IMR-90 (cell line): ENCODE data around the gene MCF2L2. TPM values are rescaled to one million over a fixed set of nuclear protein-coding genes. Genes with fewer than 3 reads are reported as not detected.
A peak's percentile ranks its signal among the peaks of the same experiment; 100 is the strongest.

Source experiments
- ATAC-seq: fragments of 200-7000 bp; cut with Tn5 transposase; 2 replicates; pipeline ENCODE4 v1.9.1; 2020; ENCODE audit warnings: low read depth, mild to moderate bottlenecking, moderate library complexity
- BruUV-seq: library from RNA; stranded (reverse); fragments of 400-500 nt; replicated peaks from 2 replicates; lab custom pipeline; 2021; lab: Mats Ljungman, UMichigan
- CTCF ChIA-PET: fragments of 300-600 bp; formaldehyde crosslinking; extraction: SDS; loops from one replicate; lab custom pipeline; 2021; ENCODE audit warnings: antibody characterized with exemption; lab: Yijun Ruan, JAX
- POLR2A ChIA-PET: fragments of 300-600 bp; sonication (Branson Sonifier 250); formaldehyde crosslinking; loops from one replicate; lab custom pipeline; 2022; ENCODE audit warnings: antibody characterized with exemption; ENCODE audit not compliant: unreplicated experiment; lab: Charles Lee
- DNase-seq: peaks from one replicate; pipeline ENCODE4 v3.0.0; 2013
- H2AFZ ChIP-seq: replicated peaks from 2 replicates; pipeline ENCODE3; 2013; ENCODE audit warnings: low read length, mild to moderate bottlenecking; ENCODE audit not compliant: poor library complexity
- H2AK5ac ChIP-seq: 2 replicates; pipeline ENCODE4 v1.6.1; 2013; ENCODE audit warnings: low read depth, low read length, inconsistent platforms
- H2AK9ac ChIP-seq: replicated peaks from 2 replicates; pipeline ENCODE3; 2013; ENCODE audit warnings: mild to moderate bottlenecking, low read depth, low read length, moderate library complexity; ENCODE audit not compliant: poor library complexity
- H2BK120ac ChIP-seq: 2 replicates; pipeline ENCODE4 v1.6.1; 2013; ENCODE audit warnings: low read depth, low read length, inconsistent platforms
- H2BK15ac ChIP-seq: 3 replicates; pipeline ENCODE4 v1.6.1; 2013; ENCODE audit warnings: low read depth, low read length, inconsistent platforms
- H2BK20ac ChIP-seq: 2 replicates; pipeline ENCODE4 v1.6.1; 2013; ENCODE audit warnings: low read depth, mild to moderate bottlenecking, inconsistent platforms, low read length, moderate library complexity
- H2BK5ac ChIP-seq: 2 replicates; pipeline ENCODE4 v1.6.1; 2013; ENCODE audit warnings: mild to moderate bottlenecking, low read depth, low read length, inconsistent platforms; ENCODE audit not compliant: poor library complexity, severe bottlenecking
- H3K14ac ChIP-seq: replicated peaks from 2 replicates; pipeline ENCODE4 v1.6.1; 2013; ENCODE audit warnings: low read depth, low read length, inconsistent platforms
- H3K18ac ChIP-seq: 2 replicates; pipeline ENCODE4 v1.6.1; 2013; ENCODE audit warnings: low read depth, low read length, control low read depth
- H3K23ac ChIP-seq: 2 replicates; pipeline ENCODE4 v1.6.1; 2013; ENCODE audit warnings: low read depth, low read length, inconsistent platforms
- H3K27ac ChIP-seq: 2 replicates; pipeline ENCODE4 v1.5.1; 2013; ENCODE audit warnings: mild to moderate bottlenecking, control low read depth, low read length; ENCODE audit not compliant: insufficient read depth
- H3K27me3 ChIP-seq: 2 replicates; pipeline ENCODE4 v1.6.1; 2013; ENCODE audit warnings: low read length; ENCODE audit not compliant: control insufficient read depth, insufficient read depth
- H3K36me3 ChIP-seq: 2 replicates; pipeline ENCODE4 v1.6.1; 2013; ENCODE audit warnings: low read length, mixed read lengths; ENCODE audit not compliant: control insufficient read depth, insufficient read depth
- H3K4ac ChIP-seq: 2 replicates; pipeline ENCODE4 v1.6.1; 2013; ENCODE audit warnings: low read depth, low read length, inconsistent platforms
- H3K4me1 ChIP-seq: 2 replicates; pipeline ENCODE4 v1.6.1; 2013; ENCODE audit warnings: low read length, mixed read lengths; ENCODE audit not compliant: control insufficient read depth, insufficient read depth
- H3K4me2 ChIP-seq: 2 replicates; pipeline ENCODE4 v1.6.1; 2013; ENCODE audit warnings: low read depth, mild to moderate bottlenecking, control low read depth, low read length, moderate library complexity
- H3K4me3 ChIP-seq: 2 replicates; pipeline ENCODE4 v1.5.1; 2013; ENCODE audit warnings: low read depth, mild to moderate bottlenecking, control low read depth, low read length, moderate library complexity; ENCODE audit not compliant: insufficient read depth
- H3K56ac ChIP-seq: 2 replicates; pipeline ENCODE4 v1.6.1; 2013; ENCODE audit warnings: low read length, inconsistent platforms; ENCODE audit not compliant: insufficient read depth; ENCODE audit errors: extremely low read depth
- H3K79me1 ChIP-seq, 2 experiments: 2 replicates each; pipeline ENCODE4 v1.6.1; 2013; ENCODE audit warnings: low read length in 2 of 2, inconsistent platforms in 1 of 2, low read depth in 1 of 2
- H3K9ac ChIP-seq: 2 replicates; pipeline ENCODE4 v1.6.1; 2013; ENCODE audit warnings: low read depth, low read length, control low read depth
- H3K9me1 ChIP-seq: 2 replicates; pipeline ENCODE4 v1.6.1; 2013; ENCODE audit warnings: low read length, inconsistent platforms; ENCODE audit not compliant: insufficient read depth
- H3K9me3 ChIP-seq: 2 replicates; pipeline ENCODE4 v1.6.1; 2013; ENCODE audit warnings: low read length; ENCODE audit not compliant: control insufficient read depth, insufficient read depth
- H4K20me1 ChIP-seq: 2 replicates; pipeline ENCODE4 v1.6.1; 2013; ENCODE audit warnings: low read length, inconsistent platforms; ENCODE audit not compliant: insufficient read depth
- H4K5ac ChIP-seq: 2 replicates; pipeline ENCODE4 v1.6.1; 2013; ENCODE audit warnings: mild to moderate bottlenecking, low read depth, low read length, control low read depth
- H4K8ac ChIP-seq, 2 experiments: 2 replicates each; pipeline ENCODE4 v1.6.1; 2013; ENCODE audit warnings: low read depth in 2 of 2, low read length in 2 of 2, control low read depth in 1 of 2, inconsistent platforms in 1 of 2
- H4K91ac ChIP-seq: 2 replicates; pipeline ENCODE4 v1.6.1; 2013; ENCODE audit warnings: low read depth, low read length, inconsistent platforms; ENCODE audit not compliant: insufficient read depth
- BHLHE40 ChIP-seq: fragments of 150-350 bp; IDR thresholded peaks from 2 replicates; pipeline ENCODE4 v1.6.1; 2016; ENCODE audit warnings: mild to moderate bottlenecking, low read depth, low read length
- CEBPB ChIP-seq: IDR thresholded peaks from 2 replicates; pipeline ENCODE4 v1.6.1; 2012; ENCODE audit warnings: low read depth, low read length, improper control_type of control experiment
- CHD1 ChIP-seq: IDR thresholded peaks from 2 replicates; pipeline ENCODE4 v1.6.1; 2012; ENCODE audit warnings: low read depth, low read length, improper control_type of control experiment
- FOS ChIP-seq: fragments of 150-350 bp; IDR thresholded peaks from 2 replicates; pipeline ENCODE4 v1.6.1; 2016; ENCODE audit warnings: low read depth, low read length
- MAFK ChIP-seq: IDR thresholded peaks from 2 replicates; pipeline ENCODE4 v1.6.1; 2012; ENCODE audit warnings: low read depth, low read length, improper control_type of control experiment
- MAZ ChIP-seq: IDR thresholded peaks from 2 replicates; pipeline ENCODE4 v1.6.1; 2012; ENCODE audit warnings: low read depth, mild to moderate bottlenecking, low read length, improper control_type of control experiment, moderate library complexity, borderline replicate concordance
- MXI1 ChIP-seq: IDR thresholded peaks from 2 replicates; pipeline ENCODE4 v1.6.1; 2012; ENCODE audit warnings: low read depth, mild to moderate bottlenecking, low read length, moderate library complexity, borderline replicate concordance
- NFE2L2 ChIP-seq: fragments of 150-350 bp; IDR thresholded peaks from 2 replicates; pipeline ENCODE4 v1.6.1; 2016; ENCODE audit warnings: low read depth, mild to moderate bottlenecking, low read length
- POLR2A ChIP-seq: IDR thresholded peaks from 2 replicates; pipeline ENCODE4 v1.6.1; 2012; ENCODE audit warnings: mild to moderate bottlenecking, low read depth, low read length
- RAD21 ChIP-seq: IDR thresholded peaks from 2 replicates; pipeline ENCODE4 v1.6.1; 2012; ENCODE audit warnings: low read length, improper control_type of control experiment
- RCOR1 ChIP-seq: IDR thresholded peaks from 2 replicates; pipeline ENCODE4 v1.6.1; 2012; ENCODE audit warnings: mild to moderate bottlenecking, low read length, improper control_type of control experiment; ENCODE audit not compliant: insufficient replicate concordance
- RFX5 ChIP-seq: IDR thresholded peaks from 2 replicates; pipeline ENCODE4 v1.8.0; 2012; ENCODE audit warnings: low read depth, mild to moderate bottlenecking, low read length, moderate library complexity
- SMC3 ChIP-seq: fragments of 150-350 bp; IDR thresholded peaks from 2 replicates; pipeline ENCODE4 v1.6.1; 2016; ENCODE audit warnings: low read depth, mild to moderate bottlenecking, antibody characterized with exemption, low read length, moderate library complexity
- dilution Hi-C: fragments of 300-500 bp; cut with HindIII; formaldehyde crosslinking; loops from one replicate; pipeline ENCODE4 v1.14.3; 2018; ENCODE audit warnings: low sequenced_read_pairs; ENCODE audit not compliant: unreplicated experiment
- in situ Hi-C: fragments of 300-500 bp; cut with MboI; formaldehyde crosslinking; loops from 3 replicates; pipeline ENCODE4 v1.14.3; 2019; ENCODE audit warnings: low sequenced_read_pairs, inconsistent platforms, mixed read lengths
- intact Hi-C: fragments of 100-400 bp; cut with micrococcal nuclease; formaldehyde crosslinking; loops from 2 replicates; pipeline ENCODE4 v1.10.0; 2022
- polyA plus RNA-seq, 3 experiments: library from polyadenylated mRNA; depleted of rRNA; stranded (reverse); fragments of >200 nt; gene quantifications; 2 replicates each; pipeline ENCODE4 v1.2.3, GENCODE V29; 2012; ENCODE audit warnings: low replicate concordance in 1 of 3
- total RNA-seq: library from RNA; depleted of rRNA; stranded (reverse); fragments of >200 nt; gene quantifications from 2 replicates; pipeline ENCODE4 v1.2.3, GENCODE V29; 2012
- TF ChIP-seq, protein P1 (sequence below): fragments of 150-350 bp; IDR thresholded peaks from 2 replicates; pipeline ENCODE4 v1.6.1; 2016; ENCODE audit warnings: low read depth, mild to moderate bottlenecking, low read length, moderate library complexity, borderline replicate concordance
- TF ChIP-seq, protein P2 (sequence below): fragments of 150-350 bp; IDR thresholded peaks from 2 replicates; pipeline ENCODE4 v1.6.1; 2017; ENCODE audit warnings: mild to moderate bottlenecking, antibody characterized with exemption, low read length, low read depth
- TF ChIP-seq, protein P3 (sequence below): conservative IDR thresholded peaks from 2 replicates; pipeline ENCODE4 v1.5.1; 2012; ENCODE audit warnings: mild to moderate bottlenecking, low read depth, low read length, improper control_type of control experiment

MCF2L2 gene
- total and polyA plus RNA-seq, 2 of the 4 experiments (the other 2 are of a cell fraction): under 0.01 TPM; not detected in 1

DNA sequence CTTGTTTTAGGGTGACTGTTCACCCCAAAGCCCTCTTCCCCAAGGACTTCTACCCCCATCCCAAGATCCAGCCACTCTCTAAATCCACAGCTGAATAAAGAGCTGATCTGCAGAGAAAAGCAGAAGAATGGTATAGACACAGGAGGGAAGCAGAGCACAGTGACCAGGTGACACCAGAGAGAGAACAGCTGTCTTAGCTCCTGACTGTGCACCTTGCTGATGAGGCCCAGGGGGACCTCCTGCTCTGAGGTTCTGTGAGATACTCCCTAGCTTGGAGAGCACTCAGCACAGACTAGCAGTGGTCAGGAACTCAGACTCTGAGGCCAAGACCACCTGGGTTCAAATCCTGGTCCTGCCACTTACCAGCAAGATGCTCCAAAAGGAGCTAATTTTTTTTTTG is 17.7 kb downstream of the MCF2L2 start:
- dilution Hi-C loops: no loop called here
- Histone ChIP-seq H3K79me1 (no peaks in the 10 kb centered on the region), H2AK9ac (peak overlapping the region; percentile 55), H3K9ac (no peak overlapping the region), H3K27me3 (peaks cover 15% of the 10 kb centered on the region), H4K91ac (no peak overlapping the region), H4K8ac (no peak overlapping the region), H3K4me2 (no peak overlapping the region), H2BK15ac (no peak overlapping the region), H2BK5ac (no peak overlapping the region), H3K56ac (no peak overlapping the region), H2BK120ac (no peak overlapping the region), H4K5ac (no peak overlapping the region), H3K9me3 (no peaks in the 10 kb centered on the region), H3K18ac (no peak overlapping the region), H3K4me3 (no peak overlapping the region), H3K4me1 (no peaks in the 10 kb centered on the region), H3K27ac (no peak overlapping the region), H3K14ac (no peak overlapping the region), H2AK5ac (no peak overlapping the region), H2BK20ac (no peak overlapping the region), H4K20me1 (no peaks in the 10 kb centered on the region; the same call in 1 of the 2 replicates), H3K9me1 (no peaks in the 10 kb centered on the region), H3K23ac (no peak overlapping the region; the same call in 1 of the 2 replicates), H2AFZ (no peak overlapping the region), H3K36me3 (no peaks in the 10 kb centered on the region), H3K4ac (no peak overlapping the region)
- ChIA-PET POLR2A (no interaction called here), CTCF (no interaction called here)
- DNase-seq (no peak), ATAC-seq (no peak)
- no TSS peak for BruUV-seq
- TF ChIP-seq CEBPB: no peak
- TF ChIP-seq, protein P1, sequence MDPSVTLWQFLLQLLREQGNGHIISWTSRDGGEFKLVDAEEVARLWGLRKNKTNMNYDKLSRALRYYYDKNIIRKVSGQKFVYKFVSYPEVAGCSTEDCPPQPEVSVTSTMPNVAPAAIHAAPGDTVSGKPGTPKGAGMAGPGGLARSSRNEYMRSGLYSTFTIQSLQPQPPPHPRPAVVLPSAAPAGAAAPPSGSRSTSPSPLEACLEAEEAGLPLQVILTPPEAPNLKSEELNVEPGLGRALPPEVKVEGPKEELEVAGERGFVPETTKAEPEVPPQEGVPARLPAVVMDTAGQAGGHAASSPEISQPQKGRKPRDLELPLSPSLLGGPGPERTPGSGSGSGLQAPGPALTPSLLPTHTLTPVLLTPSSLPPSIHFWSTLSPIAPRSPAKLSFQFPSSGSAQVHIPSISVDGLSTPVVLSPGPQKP: no peak
- TF ChIP-seq RCOR1: no peak
- TF ChIP-seq NFE2L2: no peak
- no peak for TF ChIP-seq MAFK
- no peak for TF ChIP-seq CHD1
- TF ChIP-seq RFX5: no peak
- TF ChIP-seq MXI1: no peak
- TF ChIP-seq POLR2A: no peak
- TF ChIP-seq, protein P2, sequence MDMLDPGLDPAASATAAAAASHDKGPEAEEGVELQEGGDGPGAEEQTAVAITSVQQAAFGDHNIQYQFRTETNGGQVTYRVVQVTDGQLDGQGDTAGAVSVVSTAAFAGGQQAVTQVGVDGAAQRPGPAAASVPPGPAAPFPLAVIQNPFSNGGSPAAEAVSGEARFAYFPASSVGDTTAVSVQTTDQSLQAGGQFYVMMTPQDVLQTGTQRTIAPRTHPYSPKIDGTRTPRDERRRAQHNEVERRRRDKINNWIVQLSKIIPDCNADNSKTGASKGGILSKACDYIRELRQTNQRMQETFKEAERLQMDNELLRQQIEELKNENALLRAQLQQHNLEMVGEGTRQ: no peak
- TF ChIP-seq BHLHE40: no peak
- TF ChIP-seq FOS: no peak
- TF ChIP-seq, protein P3, sequence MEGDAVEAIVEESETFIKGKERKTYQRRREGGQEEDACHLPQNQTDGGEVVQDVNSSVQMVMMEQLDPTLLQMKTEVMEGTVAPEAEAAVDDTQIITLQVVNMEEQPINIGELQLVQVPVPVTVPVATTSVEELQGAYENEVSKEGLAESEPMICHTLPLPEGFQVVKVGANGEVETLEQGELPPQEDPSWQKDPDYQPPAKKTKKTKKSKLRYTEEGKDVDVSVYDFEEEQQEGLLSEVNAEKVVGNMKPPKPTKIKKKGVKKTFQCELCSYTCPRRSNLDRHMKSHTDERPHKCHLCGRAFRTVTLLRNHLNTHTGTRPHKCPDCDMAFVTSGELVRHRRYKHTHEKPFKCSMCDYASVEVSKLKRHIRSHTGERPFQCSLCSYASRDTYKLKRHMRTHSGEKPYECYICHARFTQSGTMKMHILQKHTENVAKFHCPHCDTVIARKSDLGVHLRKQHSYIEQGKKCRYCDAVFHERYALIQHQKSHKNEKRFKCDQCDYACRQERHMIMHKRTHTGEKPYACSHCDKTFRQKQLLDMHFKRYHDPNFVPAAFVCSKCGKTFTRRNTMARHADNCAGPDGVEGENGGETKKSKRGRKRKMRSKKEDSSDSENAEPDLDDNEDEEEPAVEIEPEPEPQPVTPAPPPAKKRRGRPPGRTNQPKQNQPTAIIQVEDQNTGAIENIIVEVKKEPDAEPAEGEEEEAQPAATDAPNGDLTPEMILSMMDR: no peak
- TF ChIP-seq SMC3: no peak
- no peak for TF ChIP-seq MAZ
- TF ChIP-seq RAD21: no peak
- in situ Hi-C loops: no loop called here
- intact Hi-C loops: no loop called here
